ENCODE measurements around the gene RNF208. TPM values are rescaled to one million over a fixed set of nuclear protein-coding genes. Genes with fewer than 3 reads are reported as not detected.
A peak's percentile ranks its signal among the peaks of the same experiment; 100 is the strongest.

The RNF208 gene
- total and polyA plus RNA-seq, 9 of the 15 experiments (the other 6 are each of a cell fraction or from before 2014, with no cell fraction given), result 0.15 to 6.9 (median 0.50) TPM; not detected in 2

GRCh38 chr9:137205126-137206069, 16.6 kb downstream of the RNF208 start, which contains the start of the genes NDOR1 and TMEM203 (continued):
- TF ChIP-seq E2F8 (IDR thresholded peaks at IDR 0.05; ENCODE audit: low read depth, partially characterized antibody) (peak; percentile 97), ZNF12 (CRISPR knock-in tag; IDR thresholded peaks at IDR 0.05) (no peak), TBP (optimal IDR thresholded peaks at IDR 0.05; ENCODE audit: low read depth, low read length) (peak; percentile 82), POLR3G (IDR thresholded peaks at IDR 0.05; ENCODE audit: extremely low read depth, insufficient read length, insufficient replicate concordance) (no peak), ZBTB40 (IDR thresholded peaks at IDR 0.05) (peak; percentile 97), ZBTB40 (CRISPR knock-in tag; IDR thresholded peaks at IDR 0.05) (no peak), JUN (IDR thresholded peaks at IDR 0.05; ENCODE audit: borderline replicate concordance, low read depth, low read length) (peak; percentile 38; the same call in 1 of the 2 replicates), JUN (CRISPR knock-in tag; IDR thresholded peaks at IDR 0.05; ENCODE audit: borderline replicate concordance) (no peak), GTF3C2 (IDR thresholded peaks at IDR 0.05; ENCODE audit: borderline replicate concordance, extremely low read depth, insufficient read length) (no peak)

Measured in K562 (cell line).